K562 treated with DMSO at 1 percent for 48 hours (cell line): ENCODE results near the gene IZUMO3. TPM values are rescaled to one million over a fixed set of nuclear protein-coding genes. Genes with fewer than 3 reads are reported as not detected.

ENCODE experiments used
- total RNA-seq: library from RNA; unstranded; fragments of 300-600 nt; gene quantifications from 2 replicates; pipeline ENCODE4 v1.2.3, GENCODE V29; 2022; ENCODE audit warnings: low replicate concordance; ENCODE audit errors: extremely low read depth

The IZUMO3 gene
- not detected in 2 replicates for total RNA-seq

GRCh38 chr9:24545847-24546522, at the start of gene IZUMO3:
TSS of gene IZUMO3 (minus strand) at chr9:24545897. CDS start at chr9:24545649, 248 bp downstream.

